ENCODE data around the gene CNTN5.
A peak's percentile ranks its signal among the peaks of the same experiment; 100 is the strongest.
"Not testable (repeated sequence)": the region's sequence is repeated elsewhere in the genome, so short reads cannot be mapped to it uniquely, and the experiment has no call there.

Gene CNTN5

GRCh38 chr11:99275521-99275920 lies 254.8 kb downstream of the CNTN5 start:
- DNase-seq (ENCODE audit: low spot score), result peak; percentile 60

GRCh38 chr11:99277281-99277680 lies 256.5 kb downstream of the CNTN5 start:
- DNase-seq (ENCODE audit: low spot score), result peak; percentile 8

- DNase-seq (ENCODE audit: low spot score), result no peak
These were observed 258.5 kb downstream of the CNTN5 start for GRCh38 chr11:99279266-99279665.

DNA sequence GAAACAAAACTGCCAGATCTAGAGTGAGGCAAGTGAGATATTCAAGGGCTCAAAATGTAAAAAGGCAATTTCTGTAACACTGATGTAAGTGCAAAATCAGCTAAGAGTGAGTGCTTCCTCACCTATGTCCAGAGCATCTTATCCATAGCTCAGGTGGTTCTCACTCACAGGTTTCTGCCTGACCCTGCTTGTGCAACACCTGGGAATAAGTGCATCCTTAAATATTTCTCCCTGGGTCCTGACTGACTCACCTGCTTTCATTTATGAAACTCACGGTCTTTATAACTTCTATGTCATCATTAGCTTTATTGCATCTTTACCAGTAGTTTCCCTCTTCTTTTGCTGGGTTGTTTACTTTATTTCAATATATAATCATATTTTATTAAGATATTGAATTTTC lies 260.6 kb downstream of the CNTN5 start:
- DNase-seq (ENCODE audit: low spot score), result no peak

DNA sequence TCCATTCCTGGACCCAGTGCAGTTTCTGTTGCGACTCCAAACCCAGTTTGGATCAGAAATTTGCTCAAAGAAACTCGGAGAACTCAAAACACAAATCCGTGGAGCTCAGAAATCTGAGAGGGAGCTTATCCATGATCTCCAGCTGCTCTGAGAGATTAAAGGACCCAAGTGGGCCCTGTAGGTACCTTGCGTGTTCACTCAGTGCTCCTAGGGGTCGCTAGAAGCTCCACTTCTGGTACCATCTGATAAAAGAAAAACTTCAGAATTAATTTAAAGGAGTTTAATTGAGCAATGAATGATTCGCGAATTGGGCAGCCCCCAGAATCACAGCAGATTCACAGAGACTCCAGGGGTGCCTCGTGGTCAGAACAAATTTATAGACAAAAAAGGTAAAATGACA lies 277.2 kb downstream of the CNTN5 start:
- not testable (repeated sequence) for DNase-seq (ENCODE audit: low spot score)

DNA sequence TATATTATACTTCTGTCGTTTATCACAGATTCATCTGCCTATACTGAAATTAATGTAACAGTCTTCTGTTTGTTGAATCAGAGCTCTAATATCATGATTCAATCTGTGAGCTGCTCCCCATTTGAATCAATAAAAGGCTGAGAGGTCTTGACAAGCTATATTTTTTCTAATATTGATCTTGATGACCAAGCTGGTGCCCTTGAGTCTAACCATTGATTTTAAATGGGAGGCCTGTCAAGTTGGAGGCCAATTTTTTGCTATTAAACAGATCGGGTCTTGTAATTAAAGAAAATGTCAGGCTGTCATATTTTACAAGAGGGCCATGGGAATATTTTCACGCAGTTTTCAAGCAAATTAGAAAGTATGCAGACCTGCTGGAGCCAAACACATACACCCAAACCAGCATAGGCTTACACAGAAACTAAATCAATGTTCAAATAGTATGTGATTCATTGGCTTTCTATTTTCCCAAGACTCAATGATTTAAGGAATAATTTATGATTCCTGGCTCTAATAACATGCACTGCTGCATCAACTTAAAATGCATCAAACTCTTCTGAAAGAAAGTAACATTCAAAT lies 286.9 kb downstream of the CNTN5 start:
- no peak for DNase-seq (ENCODE audit: low spot score)

DNA sequence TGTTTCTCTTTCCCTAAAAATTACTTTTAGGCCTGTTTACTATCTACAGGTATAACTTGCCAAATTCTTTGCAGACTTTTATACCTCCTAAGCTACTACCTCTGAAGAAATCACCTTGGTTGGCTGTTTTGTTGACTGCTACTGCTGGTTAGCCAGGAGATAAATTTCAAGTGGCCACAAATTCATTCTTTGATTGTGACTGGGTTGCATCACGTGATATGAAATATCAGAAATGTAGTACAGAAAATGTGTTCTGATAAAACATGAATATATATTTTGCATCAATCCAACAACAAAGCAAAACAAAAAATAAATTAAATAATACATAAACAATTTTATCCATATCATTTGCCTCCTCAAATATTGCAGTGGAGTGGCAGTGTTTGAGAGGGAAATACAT lies 291.1 kb downstream of the CNTN5 start:
- no peak for DNase-seq (ENCODE audit: low spot score)

DNA sequence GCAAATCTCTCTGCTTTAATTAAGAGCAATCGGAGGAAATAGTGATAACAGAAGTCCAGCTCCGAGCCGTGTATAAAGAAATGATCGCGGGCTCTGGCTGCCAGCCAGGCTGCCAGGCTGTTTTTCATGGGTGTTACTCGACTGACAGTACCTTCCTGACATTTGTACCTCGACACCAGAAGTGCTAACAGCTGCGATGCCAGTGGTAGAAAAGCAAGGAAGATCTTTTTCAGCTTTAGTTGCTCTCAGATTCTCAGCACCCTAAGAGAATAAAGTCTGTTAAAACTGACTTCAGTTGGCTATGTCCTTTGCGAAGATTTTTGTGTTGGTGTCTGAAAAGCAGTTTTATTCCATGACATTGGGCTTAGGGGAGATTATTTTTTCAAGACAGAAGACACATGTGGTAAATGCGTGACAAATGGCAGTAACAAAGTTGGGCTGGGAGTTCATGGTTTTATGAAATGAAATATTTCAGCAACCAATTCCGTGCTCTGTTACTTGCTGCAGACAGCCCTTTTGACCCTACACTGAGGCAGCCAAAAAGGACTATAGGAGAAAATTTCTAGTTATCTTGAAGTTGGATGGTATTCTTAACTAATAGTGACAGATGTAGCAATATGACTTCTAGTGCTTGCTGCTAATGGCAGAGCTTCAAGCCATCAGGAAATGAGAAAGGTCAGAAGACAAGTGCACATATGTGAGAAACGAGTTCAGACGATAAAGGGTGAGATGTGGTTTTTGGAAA lies 296.2 kb downstream of the CNTN5 start:
- no peak for DNase-seq (ENCODE audit: low spot score)

- DNase-seq (ENCODE audit: low spot score), result no peak
These were observed 300.1 kb downstream of the CNTN5 start for GRCh38 chr11:99320769-99321290.

GRCh38 chr11:99325847-99326246 lies 305.1 kb downstream of the CNTN5 start:
- DNase-seq (ENCODE audit: low spot score), result no peak

- DNase-seq (ENCODE audit: low spot score), result no peak
These were observed 306.3 kb downstream of the CNTN5 start for GRCh38 chr11:99327066-99327465.

GRCh38 chr11:99327527-99327926 lies 306.8 kb downstream of the CNTN5 start:
- DNase-seq (ENCODE audit: low spot score), result no peak

GRCh38 chr11:99333621-99334020 lies 312.9 kb downstream of the CNTN5 start:
- DNase-seq (ENCODE audit: low spot score), result no peak

DNA sequence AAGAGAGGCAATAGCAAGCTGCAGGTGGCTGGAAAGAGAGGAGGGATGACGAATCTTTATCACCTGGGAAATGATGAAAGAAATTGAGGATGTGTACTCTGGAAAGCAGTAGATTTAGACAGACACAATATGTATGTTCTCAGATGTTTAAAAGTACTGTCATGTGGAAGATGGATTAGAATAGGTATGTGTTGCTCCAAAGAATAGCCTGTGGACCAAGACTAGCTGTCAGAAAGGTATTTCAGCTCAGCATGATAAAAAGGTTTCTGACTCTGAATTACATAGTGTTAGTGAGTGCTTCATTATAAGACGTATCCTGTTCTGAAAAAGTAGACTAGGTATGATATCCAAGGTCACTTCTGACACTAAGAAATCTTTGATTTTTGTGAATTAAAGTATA lies 322.4 kb downstream of the CNTN5 start:
- DNase-seq (ENCODE audit: low spot score), result no peak

DNA sequence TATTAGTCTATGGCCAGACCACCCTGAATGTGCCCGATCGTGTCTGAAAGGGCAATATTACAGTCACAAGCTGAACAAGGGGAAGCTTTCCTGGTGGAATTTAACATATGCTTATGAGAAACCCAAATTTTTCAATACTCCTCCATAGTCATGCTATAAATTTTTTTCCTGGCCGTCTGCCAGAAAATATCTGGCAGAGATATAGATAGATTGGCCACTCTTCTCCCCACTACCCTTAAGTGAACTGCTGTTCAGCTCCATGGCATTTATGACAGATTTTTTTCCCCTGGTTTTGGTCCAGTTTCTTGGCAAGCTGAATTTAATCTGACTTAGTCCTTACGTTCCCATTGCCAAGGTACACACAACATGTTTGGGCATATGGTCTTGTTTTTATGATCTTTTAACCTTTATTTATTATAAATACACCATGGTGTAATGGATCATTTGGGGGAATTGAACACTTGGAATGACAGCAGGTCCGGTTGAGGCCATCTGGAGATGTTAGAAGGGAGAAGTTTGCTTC lies 328.5 kb downstream of the CNTN5 start:
- no peak for DNase-seq (ENCODE audit: low spot score)

- no peak for DNase-seq (ENCODE audit: low spot score)
These were observed 330.9 kb downstream of the CNTN5 start for GRCh38 chr11:99351624-99352023.

DNA sequence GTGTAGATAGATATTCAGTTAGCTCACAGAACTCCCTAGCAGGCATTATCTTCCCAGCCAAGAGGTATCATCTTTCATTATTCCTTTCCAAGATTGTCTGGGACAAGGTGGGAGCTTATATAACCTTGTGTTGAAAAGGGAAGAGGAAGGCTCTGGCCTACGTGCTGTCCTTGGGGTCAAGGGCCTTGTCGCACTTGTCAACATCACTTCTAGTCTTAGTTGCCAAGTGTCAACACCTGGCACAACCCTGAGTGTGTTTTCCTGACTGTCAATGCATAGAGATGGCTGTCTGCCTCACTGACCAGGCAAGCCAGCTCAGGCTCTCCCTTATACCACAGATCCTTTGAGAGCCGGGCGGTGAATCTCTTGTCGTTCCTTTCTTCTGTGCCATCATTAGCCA lies 331.9 kb downstream of the CNTN5 start:
- no peak for DNase-seq (ENCODE audit: low spot score)

DNA sequence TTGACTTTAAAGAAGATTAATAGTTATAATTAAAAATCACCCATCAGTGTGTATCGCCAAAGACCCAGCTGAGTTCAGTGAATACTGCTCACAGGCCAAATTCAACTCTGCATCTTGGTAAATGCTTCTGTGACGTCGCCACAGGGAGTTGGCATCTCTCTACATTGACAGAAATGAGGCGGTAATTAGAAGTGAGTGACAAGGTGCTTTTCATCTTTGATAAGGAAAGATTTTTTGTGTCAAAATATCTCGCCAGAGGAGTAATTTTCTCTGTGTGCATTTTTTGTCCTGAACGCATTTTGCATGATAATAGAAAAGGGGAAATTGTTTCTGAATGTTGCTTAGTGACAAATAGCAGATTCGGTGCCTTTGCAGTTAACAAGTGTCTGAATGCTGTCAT lies 345.8 kb downstream of the CNTN5 start:
- no peak for DNase-seq (ENCODE audit: low spot score)

DNA sequence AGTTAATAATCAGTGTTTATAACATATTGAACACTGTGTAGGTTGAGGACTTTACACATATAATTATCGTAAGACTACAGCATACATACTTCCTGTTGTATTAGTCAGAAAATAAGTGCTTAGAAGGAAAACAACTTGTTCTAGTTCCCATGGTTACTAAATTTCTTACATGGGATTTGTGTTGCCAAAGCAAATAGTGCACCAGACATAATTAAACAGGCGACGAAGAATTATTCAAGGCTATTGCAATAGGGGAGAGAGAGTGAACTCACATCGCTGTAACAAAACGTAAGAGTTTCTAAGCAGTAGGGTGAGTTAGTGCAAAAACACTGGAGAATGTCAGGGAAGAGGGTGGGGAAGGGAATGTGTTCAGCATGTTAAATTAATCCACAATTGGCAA lies 347.8 kb downstream of the CNTN5 start:
- peak; percentile 1 for DNase-seq (ENCODE audit: low spot score)

- DNase-seq (ENCODE audit: low spot score), result peak; percentile 3
These were observed 349.9 kb downstream of the CNTN5 start for GRCh38 chr11:99370549-99371216.

GRCh38 chr11:99371257-99371656 lies 350.5 kb downstream of the CNTN5 start:
- DNase-seq (ENCODE audit: low spot score), result no peak

DNA sequence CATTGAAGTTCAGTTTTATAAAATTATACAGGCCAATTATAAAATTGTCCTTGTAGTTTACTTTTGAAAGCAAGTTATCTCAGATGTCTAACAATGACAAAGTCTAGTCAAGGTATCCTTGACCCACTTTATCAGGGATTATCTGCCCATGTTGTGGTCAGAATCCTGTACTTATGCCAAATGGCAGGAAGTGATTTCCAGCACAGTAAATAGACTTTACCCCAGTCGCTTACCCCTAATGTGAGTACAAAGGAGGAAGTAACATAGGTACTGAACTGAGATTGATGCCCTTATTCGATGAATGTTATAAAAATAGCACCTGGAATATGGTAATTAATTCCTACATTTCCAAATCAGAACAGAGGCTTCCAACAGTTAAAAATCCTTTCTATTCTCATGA lies 355.7 kb downstream of the CNTN5 start:
- DNase-seq (ENCODE audit: low spot score), result no peak

GRCh38 chr11:99383648-99384245 lies 363.0 kb downstream of the CNTN5 start:
- no peak for DNase-seq (ENCODE audit: low spot score)
